Measurements from ENCODE around the gene WSCD2. TPM values are rescaled to one million over a fixed set of nuclear protein-coding genes. Genes with fewer than 3 reads are reported as not detected.

The WSCD2 gene
- total RNA-seq (10 to 100 TPM in 1 of 4 donors, 1 to 10 TPM in 3; 1.6 to 10.5 (median 3.8) TPM), polyA plus RNA-seq (under 1 TPM in 1 of 3 donors, not detected in 2; 0.32 TPM)

DNA sequence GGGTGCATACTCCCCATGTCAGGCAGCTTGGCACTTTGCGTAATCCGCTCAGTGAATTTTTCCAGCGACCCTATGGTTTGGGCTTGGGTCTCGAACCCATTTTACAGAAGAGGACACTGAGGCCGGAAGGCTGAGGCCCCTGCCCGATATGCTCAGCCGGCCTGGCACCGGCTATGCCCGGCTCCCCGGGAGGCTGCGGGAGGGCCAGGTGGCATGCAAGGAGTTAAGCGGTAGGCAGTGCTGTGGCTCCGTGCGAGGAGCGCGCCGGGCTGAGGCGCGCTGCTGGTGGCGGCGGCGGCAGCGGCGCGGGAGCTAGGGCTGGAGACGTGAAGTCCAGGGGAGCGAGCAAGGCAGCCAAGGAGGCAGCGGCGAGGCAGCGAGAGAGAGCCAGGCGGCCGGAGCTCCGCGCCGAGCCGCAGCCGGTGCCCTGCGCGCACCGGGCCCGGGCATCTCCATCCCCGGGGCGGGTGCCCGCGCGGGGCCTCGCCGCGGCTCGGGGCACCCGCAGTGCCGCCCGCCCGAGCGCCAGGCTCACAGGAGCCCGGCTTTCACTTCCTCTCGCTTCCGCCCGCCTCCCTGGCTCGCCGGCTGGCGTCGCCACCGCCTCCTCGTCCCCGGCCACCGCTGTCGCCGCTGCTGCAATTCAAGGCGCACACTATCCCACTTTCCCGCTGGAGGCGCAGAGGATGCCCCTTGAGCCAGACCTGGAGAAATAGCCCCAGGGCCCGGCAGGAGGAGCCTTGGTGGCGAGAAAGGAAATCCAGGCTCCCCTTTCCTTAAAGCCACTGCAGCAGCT, at the start of gene WSCD2:
Gene WSCD2, plus strand, starts transcription at position 272 of the 796 bp plus-strand sequence. CDS start 66,545 bp downstream, outside the sequence.
- H3K27ac ChIP-seq: peak within 1 kb of the TSS; percentile 71 to 92 (median 82)
- intact Hi-C loops (cut with DNase I): loop anchor here (2.0 to 10.0 kb wide), 3 partner anchors 62 to 676 kb away; no protein-coding TSS in a partner anchor
- H3K36me3 ChIP-seq: no peaks in the 10 kb centered on the region
- peak within 1 kb of the TSS; percentile 32 to 68 (median 53) for H3K4me3 ChIP-seq
- H3K9me3 ChIP-seq: no peaks in the 10 kb centered on the region
- peaks cover 0 to 47% (median 29%) of the 10 kb centered on the region in 4 donors for H3K4me1 ChIP-seq
- H3K27me3 ChIP-seq: peaks cover 0 to 13% (median 0%) of the 10 kb centered on the region in 3 donors
- TF ChIP-seq EP300 (IDR thresholded peaks at IDR 0.05) (no peak), POLR2AphosphoS5 (IDR thresholded peaks at IDR 0.05) (peak in 1 of 4 donors; percentile 12)
- TF ChIP-seq, protein P1, sequence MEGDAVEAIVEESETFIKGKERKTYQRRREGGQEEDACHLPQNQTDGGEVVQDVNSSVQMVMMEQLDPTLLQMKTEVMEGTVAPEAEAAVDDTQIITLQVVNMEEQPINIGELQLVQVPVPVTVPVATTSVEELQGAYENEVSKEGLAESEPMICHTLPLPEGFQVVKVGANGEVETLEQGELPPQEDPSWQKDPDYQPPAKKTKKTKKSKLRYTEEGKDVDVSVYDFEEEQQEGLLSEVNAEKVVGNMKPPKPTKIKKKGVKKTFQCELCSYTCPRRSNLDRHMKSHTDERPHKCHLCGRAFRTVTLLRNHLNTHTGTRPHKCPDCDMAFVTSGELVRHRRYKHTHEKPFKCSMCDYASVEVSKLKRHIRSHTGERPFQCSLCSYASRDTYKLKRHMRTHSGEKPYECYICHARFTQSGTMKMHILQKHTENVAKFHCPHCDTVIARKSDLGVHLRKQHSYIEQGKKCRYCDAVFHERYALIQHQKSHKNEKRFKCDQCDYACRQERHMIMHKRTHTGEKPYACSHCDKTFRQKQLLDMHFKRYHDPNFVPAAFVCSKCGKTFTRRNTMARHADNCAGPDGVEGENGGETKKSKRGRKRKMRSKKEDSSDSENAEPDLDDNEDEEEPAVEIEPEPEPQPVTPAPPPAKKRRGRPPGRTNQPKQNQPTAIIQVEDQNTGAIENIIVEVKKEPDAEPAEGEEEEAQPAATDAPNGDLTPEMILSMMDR (IDR thresholded peaks at IDR 0.05): peak in 2 of 4 experiments; percentile 23 to 26
- 4% methylated on average over 74 of the region's 74 CpGs for WGBS, 2 donors
- DNase-seq: peak; percentile 77

DNA sequence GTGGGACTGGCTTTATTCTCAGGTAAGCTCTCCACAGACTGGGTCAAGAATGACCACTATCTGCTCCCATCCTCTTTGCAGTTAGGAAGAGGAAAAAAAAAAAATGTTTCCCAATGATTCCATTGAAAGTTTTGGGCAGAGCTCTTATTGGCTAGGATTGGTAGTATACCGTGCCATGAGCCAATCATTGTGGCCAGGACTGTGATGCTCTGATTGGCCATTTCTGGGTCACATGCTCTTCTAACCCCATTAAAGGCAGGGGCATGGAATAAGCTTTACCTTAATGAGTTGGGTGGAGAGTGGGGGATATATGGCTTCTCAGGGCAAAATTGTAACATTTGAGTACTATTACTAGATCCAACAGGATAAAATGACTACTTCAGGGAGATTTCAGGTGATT, 49.4 kb upstream of the WSCD2 start:
- no peaks in the 10 kb centered on the region for H3K9me3 ChIP-seq
- H3K27me3 ChIP-seq: no peaks in the 10 kb centered on the region
- intact Hi-C loops (cut with DNase I): no loop called here
- H3K27ac ChIP-seq: no peak overlapping the region
- 89 to 95% methylated on average over 1 of the region's 1 CpG for WGBS, 2 donors
- DNase-seq: no peak
- no peaks in the 10 kb centered on the region for H3K4me1 ChIP-seq
- H3K36me3 ChIP-seq: no peaks in the 10 kb centered on the region
- no peak for TF ChIP-seq POLR2AphosphoS5 (IDR thresholded peaks at IDR 0.05)
- TF ChIP-seq EP300 (IDR thresholded peaks at IDR 0.05): no peak
- TF ChIP-seq POLR2A (IDR thresholded peaks at IDR 0.05): no peak
- TF ChIP-seq, protein P1 (IDR thresholded peaks at IDR 0.05): no peak
- no peak overlapping the region for H3K4me3 ChIP-seq

DNA sequence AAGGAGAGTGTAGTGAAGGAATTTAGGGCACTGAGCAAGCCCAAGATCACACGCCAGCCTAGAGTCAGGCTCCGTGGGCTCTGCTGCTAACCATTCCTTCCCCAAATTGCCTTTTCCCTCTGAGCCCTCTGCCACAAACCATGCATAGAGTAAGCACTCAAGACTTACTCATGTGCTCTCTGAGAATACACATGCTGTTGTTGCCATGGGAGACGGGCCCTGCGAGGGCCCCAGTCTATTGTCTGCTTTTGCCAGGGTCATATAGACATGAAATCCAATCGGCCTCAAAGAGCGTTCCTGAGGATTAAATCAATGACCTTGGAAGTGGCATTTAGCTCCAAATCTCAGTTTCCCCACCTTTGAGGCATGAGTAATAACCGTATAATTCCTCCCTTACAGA, 48.7 kb upstream of the WSCD2 start:
- intact Hi-C loops (cut with DNase I): no loop called here

DNA sequence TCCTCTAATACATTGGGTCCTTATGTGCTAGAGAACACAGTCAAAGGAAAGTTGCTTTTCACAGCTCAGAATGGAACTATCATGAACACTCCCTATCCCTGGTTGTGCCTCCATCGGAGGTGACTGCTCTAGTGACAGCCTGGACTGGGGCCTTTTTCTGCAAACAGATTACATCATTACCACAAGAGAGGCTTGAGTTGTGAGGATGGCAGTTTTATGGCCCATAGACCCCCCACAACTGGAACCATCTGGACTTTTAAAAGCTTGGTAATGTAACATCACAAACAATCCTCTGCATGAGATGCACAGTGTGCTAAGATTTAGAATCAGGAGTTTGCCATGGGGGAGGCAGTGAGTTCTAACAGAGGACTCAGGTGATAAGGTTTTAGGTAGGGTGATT, 46.6 kb upstream of the WSCD2 start:
- Histone ChIP-seq H3K4me1 (no peaks in the 10 kb centered on the region), H3K9me3 (no peaks in the 10 kb centered on the region), H3K36me3 (no peaks in the 10 kb centered on the region), H3K27ac (no peak overlapping the region), H3K27me3 (no peaks in the 10 kb centered on the region), H3K4me3 (no peak overlapping the region)
- intact Hi-C loops (cut with DNase I): no loop called here
- 30 to 48% methylated on average over 1 of the region's 1 CpG for WGBS, 2 donors
- no peak for TF ChIP-seq EP300 (IDR thresholded peaks at IDR 0.05)
- no peak for TF ChIP-seq POLR2AphosphoS5 (IDR thresholded peaks at IDR 0.05)
- no peak for TF ChIP-seq POLR2A (IDR thresholded peaks at IDR 0.05)
- TF ChIP-seq, protein P1 (IDR thresholded peaks at IDR 0.05): no peak
- no peak for DNase-seq

More for the DNA sequence above, 48.7 kb upstream of the WSCD2 start:
- Histone ChIP-seq H3K27ac (no peak overlapping the region), H3K4me3 (no peak overlapping the region), H3K4me1 (no peaks in the 10 kb centered on the region), H3K27me3 (no peaks in the 10 kb centered on the region), H3K36me3 (no peaks in the 10 kb centered on the region), H3K9me3 (no peaks in the 10 kb centered on the region)
- 76 to 84% methylated on average over 7 of the region's 7 CpGs for WGBS, 2 donors
- TF ChIP-seq, protein P1 (IDR thresholded peaks at IDR 0.05): no peak
- TF ChIP-seq POLR2AphosphoS5 (IDR thresholded peaks at IDR 0.05): no peak
- no peak for TF ChIP-seq POLR2A (IDR thresholded peaks at IDR 0.05)
- no peak for DNase-seq
